PC-9 (cell line): Measurements from ENCODE around the gene OR1L8.

ENCODE experiments used
- EZH2 ChIP-seq: fragments of 200-600 bp; sonication (generic); IDR thresholded peaks from 2 replicates; pipeline ENCODE4 v1.8.0; 2017; ENCODE audit warnings: antibody characterized with exemption, low read depth
- TF ChIP-seq, protein P1 (sequence below): fragments of 200-600 bp; sonication (generic); conservative IDR thresholded peaks from 2 replicates; pipeline ENCODE4 v1.6.1; 2017; ENCODE audit warnings: mixed run types, antibody characterized with exemption, mild to moderate bottlenecking, moderate library complexity

GRCh38 chr9:122552812-122553211, 30.4 kb downstream of the OR1L8 start, which contains the start of gene OR1N2:
- TF ChIP-seq, protein P1, sequence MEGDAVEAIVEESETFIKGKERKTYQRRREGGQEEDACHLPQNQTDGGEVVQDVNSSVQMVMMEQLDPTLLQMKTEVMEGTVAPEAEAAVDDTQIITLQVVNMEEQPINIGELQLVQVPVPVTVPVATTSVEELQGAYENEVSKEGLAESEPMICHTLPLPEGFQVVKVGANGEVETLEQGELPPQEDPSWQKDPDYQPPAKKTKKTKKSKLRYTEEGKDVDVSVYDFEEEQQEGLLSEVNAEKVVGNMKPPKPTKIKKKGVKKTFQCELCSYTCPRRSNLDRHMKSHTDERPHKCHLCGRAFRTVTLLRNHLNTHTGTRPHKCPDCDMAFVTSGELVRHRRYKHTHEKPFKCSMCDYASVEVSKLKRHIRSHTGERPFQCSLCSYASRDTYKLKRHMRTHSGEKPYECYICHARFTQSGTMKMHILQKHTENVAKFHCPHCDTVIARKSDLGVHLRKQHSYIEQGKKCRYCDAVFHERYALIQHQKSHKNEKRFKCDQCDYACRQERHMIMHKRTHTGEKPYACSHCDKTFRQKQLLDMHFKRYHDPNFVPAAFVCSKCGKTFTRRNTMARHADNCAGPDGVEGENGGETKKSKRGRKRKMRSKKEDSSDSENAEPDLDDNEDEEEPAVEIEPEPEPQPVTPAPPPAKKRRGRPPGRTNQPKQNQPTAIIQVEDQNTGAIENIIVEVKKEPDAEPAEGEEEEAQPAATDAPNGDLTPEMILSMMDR = no peak
- no peak for TF ChIP-seq EZH2
